Thyroid gland (tissue), 4 donors: ENCODE data around the gene PIGL. TPM values are rescaled to one million over a fixed set of nuclear protein-coding genes. Genes with fewer than 3 reads are reported as not detected.

ENCODE experiments used
- DNase-seq, 2 donors: peaks; one replicate each; pipeline ENCODE4 v3.0.0-alpha.2; 2019
- H3K27ac ChIP-seq, 3 donors: fragments of 200-600 bp; sonication (generic); 1 replicate in 2 of 3; 2 replicates in 1 of 3; pipeline ENCODE4 v1.5.1; 2016 to 2019; ENCODE audit warnings: mild to moderate bottlenecking in 1 of 3, moderate library complexity in 1 of 3
- H3K27me3 ChIP-seq: fragments of 200-600 bp; sonication (generic); one replicate; pipeline ENCODE4 v1.5.1; 2019
- H3K36me3 ChIP-seq, 2 donors: fragments of 200-600 bp; sonication (generic); one replicate each; pipeline ENCODE4 v1.5.1; 2016 to 2019
- H3K4me1 ChIP-seq, 2 donors: fragments of 200-600 bp; sonication (generic); one replicate each; pipeline ENCODE4 v1.5.1; 2017 to 2019
- H3K4me3 ChIP-seq, 3 donors: fragments of 200-600 bp; sonication (generic); replicated peaks in 1 of 3; 1 replicate in 2 of 3; 2 replicates in 1 of 3; pipeline ENCODE4 v1.5.1; 2016; ENCODE audit warnings: mild to moderate bottlenecking in 1 of 3
- H3K9me3 ChIP-seq: fragments of 200-600 bp; sonication (generic); one replicate; pipeline ENCODE4 v1.5.1; 2017
- POLR2A ChIP-seq, 2 donors: fragments of 450-650 bp; IDR thresholded peaks; one replicate each; pipeline ENCODE4 v1.6.1; 2017; ENCODE audit warnings: antibody characterized with exemption in 2 of 2, mild to moderate bottlenecking in 2 of 2, moderate library complexity in 1 of 2
- WGBS, 2 donors: methylation state at CpG; one replicate each; pipeline ENCODE4 v1.1.5; 2017; 5-methylcytosine and 5-hydroxymethylcytosine counted together
- intact Hi-C: fragments of 100-400 bp; cut with DNase I; formaldehyde crosslinking; loops from one replicate; pipeline ENCODE4 v1.15.1; 2023
- total RNA-seq, 4 donors: library from RNA; depleted of rRNA; stranded (reverse); fragments of >200 nt; gene quantifications; one replicate each; pipeline ENCODE4 v1.2.3, GENCODE V29; 2016
- TF ChIP-seq, protein P1 (sequence below), 6 experiments: fragments of 200-600 bp in 3 of 6; fragments of 450-650 bp in 3 of 6; sonication (generic) in 3 of 6; IDR thresholded peaks; one replicate each; pipeline ENCODE4 v1.5.1; 2016 to 2019; ENCODE audit warnings: antibody characterized with exemption in 6 of 6, mild to moderate bottlenecking in 2 of 6, inconsistent platforms in 1 of 6, moderate library complexity in 1 of 6

The PIGL gene
- total RNA-seq, 4 donors from 2014 or later = 48.8 to 96.0 (median 60.9) TPM

DNA sequence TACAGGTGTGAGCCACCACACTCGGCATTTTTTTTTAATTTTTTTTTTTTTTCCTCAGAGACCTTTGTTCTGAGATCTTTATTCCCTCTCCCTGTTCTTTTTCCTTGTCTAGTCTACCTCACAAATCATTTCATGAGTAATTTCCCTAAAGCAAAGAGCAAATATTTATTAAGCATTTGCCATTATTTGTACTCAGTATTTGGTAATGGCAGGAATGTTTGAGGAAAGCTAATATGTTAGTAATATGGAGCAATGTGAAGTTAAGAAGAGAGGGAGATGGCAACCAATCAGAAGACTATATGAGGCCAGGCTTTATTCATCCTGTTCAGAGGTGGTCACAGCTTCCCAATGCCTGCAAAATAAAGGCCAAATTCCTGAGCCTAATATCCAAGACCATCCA lies 122.9 kb downstream of the PIGL start:
- 97% methylated on average over 1 of the region's 1 CpG for WGBS, 2 donors
- Histone ChIP-seq H3K36me3 (peaks cover 4 to 5% of the 10 kb centered on the region in 2 donors), H3K27ac (no peak overlapping the region), H3K27me3 (no peaks in the 10 kb centered on the region), H3K9me3 (no peaks in the 10 kb centered on the region), H3K4me3 (no peak overlapping the region), H3K4me1 (no peaks in the 10 kb centered on the region)
- TF ChIP-seq POLR2A (IDR thresholded peaks at IDR 0.05) = no peak
- TF ChIP-seq, protein P1, sequence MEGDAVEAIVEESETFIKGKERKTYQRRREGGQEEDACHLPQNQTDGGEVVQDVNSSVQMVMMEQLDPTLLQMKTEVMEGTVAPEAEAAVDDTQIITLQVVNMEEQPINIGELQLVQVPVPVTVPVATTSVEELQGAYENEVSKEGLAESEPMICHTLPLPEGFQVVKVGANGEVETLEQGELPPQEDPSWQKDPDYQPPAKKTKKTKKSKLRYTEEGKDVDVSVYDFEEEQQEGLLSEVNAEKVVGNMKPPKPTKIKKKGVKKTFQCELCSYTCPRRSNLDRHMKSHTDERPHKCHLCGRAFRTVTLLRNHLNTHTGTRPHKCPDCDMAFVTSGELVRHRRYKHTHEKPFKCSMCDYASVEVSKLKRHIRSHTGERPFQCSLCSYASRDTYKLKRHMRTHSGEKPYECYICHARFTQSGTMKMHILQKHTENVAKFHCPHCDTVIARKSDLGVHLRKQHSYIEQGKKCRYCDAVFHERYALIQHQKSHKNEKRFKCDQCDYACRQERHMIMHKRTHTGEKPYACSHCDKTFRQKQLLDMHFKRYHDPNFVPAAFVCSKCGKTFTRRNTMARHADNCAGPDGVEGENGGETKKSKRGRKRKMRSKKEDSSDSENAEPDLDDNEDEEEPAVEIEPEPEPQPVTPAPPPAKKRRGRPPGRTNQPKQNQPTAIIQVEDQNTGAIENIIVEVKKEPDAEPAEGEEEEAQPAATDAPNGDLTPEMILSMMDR (IDR thresholded peaks at IDR 0.05) = no peak
- intact Hi-C loops = no loop called here
- no peak for DNase-seq

DNA sequence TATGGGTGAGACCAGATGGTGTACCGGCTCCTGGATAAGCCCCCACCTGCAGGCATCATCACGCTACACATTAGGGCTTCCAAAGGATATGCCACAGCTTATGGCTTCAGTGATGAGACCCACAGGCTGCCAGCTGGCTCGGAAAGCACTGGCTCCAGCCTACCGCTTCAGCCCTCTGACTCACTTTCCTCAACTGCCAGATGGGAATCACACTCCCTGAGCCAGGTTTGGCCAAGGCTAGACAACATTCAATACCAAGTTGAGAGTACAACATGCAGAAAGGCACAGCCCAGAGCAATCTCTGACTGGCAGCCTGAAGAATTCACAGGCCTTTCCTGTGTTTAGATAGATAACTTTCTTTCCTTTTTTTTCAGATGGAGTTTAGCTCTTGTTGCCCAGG lies 126.0 kb downstream of the PIGL start:
- TF ChIP-seq POLR2A (IDR thresholded peaks at IDR 0.05) = no peak
- TF ChIP-seq, protein P1 (IDR thresholded peaks at IDR 0.05) = no peak
- 92 to 93% methylated on average over 4 of the region's 4 CpGs for WGBS, 2 donors
- Histone ChIP-seq H3K27ac (no peak overlapping the region), H3K9me3 (no peaks in the 10 kb centered on the region), H3K36me3 (peaks cover 4 to 5% of the 10 kb centered on the region in 2 donors), H3K4me3 (no peak overlapping the region), H3K27me3 (no peaks in the 10 kb centered on the region), H3K4me1 (no peaks in the 10 kb centered on the region)
- no peak for DNase-seq
- intact Hi-C loops = no loop called here

DNA sequence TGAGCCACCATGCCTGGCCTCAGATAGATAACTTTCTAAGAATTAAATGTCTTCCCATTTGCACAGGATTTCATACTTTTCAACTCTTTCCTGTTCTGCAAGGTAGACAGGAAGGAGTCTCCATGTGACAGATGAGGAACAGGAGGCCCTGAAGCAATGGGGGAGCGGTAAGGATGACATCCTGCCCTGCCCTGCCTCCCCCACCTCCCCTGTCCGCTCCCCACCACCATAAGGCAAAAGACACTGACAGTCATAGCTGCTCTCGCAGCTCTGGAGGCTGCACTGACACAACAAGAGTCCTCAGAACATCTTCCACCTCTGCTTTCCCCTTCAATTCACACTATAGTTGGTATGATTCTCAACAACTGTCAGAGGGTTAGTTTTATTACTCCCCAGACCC lies 126.6 kb downstream of the PIGL start:
- DNase-seq = no peak
- no peaks in the 10 kb centered on the region for H3K4me1 ChIP-seq

DNA sequence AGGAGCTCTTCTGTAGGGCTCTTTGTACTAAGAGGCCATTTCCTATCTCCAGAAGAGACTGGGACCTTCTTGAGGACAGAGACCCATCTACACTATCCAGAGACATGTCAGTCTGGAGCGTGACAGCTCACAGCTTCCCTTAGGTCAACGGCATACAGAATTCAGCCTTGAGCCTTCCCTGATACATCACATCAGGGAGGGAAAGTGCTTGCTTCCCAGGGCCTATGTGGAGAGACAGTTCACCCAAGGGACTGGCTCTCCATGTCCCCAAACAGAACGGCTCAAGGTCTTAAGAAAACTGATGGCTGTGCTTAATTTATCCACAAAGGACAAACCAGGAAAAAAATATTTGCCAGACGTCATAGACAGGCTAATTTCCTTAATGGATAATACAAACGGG lies 128.6 kb downstream of the PIGL start:
- DNase-seq = no peak
- no peak overlapping the region for H3K4me3 ChIP-seq
- TF ChIP-seq, protein P1 (IDR thresholded peaks at IDR 0.05) = no peak
- TF ChIP-seq POLR2A (IDR thresholded peaks at IDR 0.05) = no peak
- no peak overlapping the region for H3K27ac ChIP-seq
- H3K4me1 ChIP-seq = no peaks in the 10 kb centered on the region
- intact Hi-C loops = no loop called here
- no peaks in the 10 kb centered on the region for H3K9me3 ChIP-seq
- WGBS, 2 donors = 86 to 88% methylated on average over 5 of the region's 5 CpGs
- H3K27me3 ChIP-seq = no peaks in the 10 kb centered on the region
- H3K36me3 ChIP-seq = peaks cover 4 to 5% of the 10 kb centered on the region in 2 donors

More for the DNA sequence above, 126.6 kb downstream of the PIGL start:
- Histone ChIP-seq H3K36me3 (peaks cover 4 to 5% of the 10 kb centered on the region in 2 donors), H3K9me3 (no peaks in the 10 kb centered on the region), H3K4me3 (no peak overlapping the region), H3K27ac (no peak overlapping the region), H3K27me3 (no peaks in the 10 kb centered on the region)
- intact Hi-C loops = no loop called here
- TF ChIP-seq, protein P1 (IDR thresholded peaks at IDR 0.05) = no peak
- no peak for TF ChIP-seq POLR2A (IDR thresholded peaks at IDR 0.05)
- 91 to 100% methylated on average over 3 of the region's 3 CpGs for WGBS, 2 donors

DNA sequence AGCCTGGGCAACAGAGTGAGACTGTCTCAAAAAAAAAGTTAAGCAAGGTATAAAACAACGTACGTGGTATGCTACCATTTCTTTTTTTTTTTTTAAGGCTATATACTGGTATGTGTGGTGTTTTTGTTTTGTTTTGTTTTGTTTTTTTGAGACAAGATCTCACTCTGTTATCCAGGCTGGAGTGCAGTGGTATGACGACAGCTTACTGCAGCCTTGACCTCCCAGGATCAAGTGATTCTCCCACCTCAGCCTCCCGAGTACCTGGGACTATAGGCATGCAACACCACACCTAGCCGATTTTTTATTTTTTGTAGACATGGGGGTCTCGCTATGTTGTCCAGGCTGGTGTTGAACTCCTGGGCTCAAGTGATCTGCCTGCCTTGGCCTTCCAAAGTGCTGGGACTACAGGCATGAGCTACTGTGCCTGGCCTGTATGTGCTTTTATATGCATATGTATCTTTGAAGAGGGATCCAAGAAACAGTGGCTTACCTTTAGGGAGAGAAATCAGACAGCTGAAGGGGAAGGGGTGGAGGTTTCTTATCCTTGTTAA lies 129.8 kb downstream of the PIGL start:
- Histone ChIP-seq H3K9me3 (no peaks in the 10 kb centered on the region), H3K4me3 (no peak overlapping the region), H3K27ac (no peak overlapping the region), H3K27me3 (no peaks in the 10 kb centered on the region), H3K4me1 (peaks cover under 1 to 1% of the 10 kb centered on the region in 2 donors), H3K36me3 (peaks cover 4 to 5% of the 10 kb centered on the region in 2 donors)
- DNase-seq = no peak
- intact Hi-C loops = no loop called here
- 95 to 96% methylated on average over 6 of the region's 6 CpGs for WGBS, 2 donors
- TF ChIP-seq, protein P1 (IDR thresholded peaks at IDR 0.05) = no peak
- no peak for TF ChIP-seq POLR2A (IDR thresholded peaks at IDR 0.05)
